A673 (cell line): ENCODE measurements around the gene TNFAIP6.

Experiments
- EZH2 ChIP-seq: fragments of 200-600 bp; sonication (generic); IDR thresholded peaks from 2 replicates; pipeline ENCODE4 v1.6.1; 2017; ENCODE audit warnings: borderline replicate concordance, low read depth, mild to moderate bottlenecking, mixed read lengths, antibody characterized with exemption, low read length; ENCODE audit not compliant: poor library complexity, severe bottlenecking
- TF ChIP-seq, protein P1 (sequence below): fragments of 300-800, 200-600 bp; sonication (generic); conservative IDR thresholded peaks from 2 replicates; pipeline ENCODE4 v1.5.1; 2017; ENCODE audit warnings: low read depth, mild to moderate bottlenecking, antibody characterized with exemption, low read length, moderate library complexity, mixed read lengths

DNA sequence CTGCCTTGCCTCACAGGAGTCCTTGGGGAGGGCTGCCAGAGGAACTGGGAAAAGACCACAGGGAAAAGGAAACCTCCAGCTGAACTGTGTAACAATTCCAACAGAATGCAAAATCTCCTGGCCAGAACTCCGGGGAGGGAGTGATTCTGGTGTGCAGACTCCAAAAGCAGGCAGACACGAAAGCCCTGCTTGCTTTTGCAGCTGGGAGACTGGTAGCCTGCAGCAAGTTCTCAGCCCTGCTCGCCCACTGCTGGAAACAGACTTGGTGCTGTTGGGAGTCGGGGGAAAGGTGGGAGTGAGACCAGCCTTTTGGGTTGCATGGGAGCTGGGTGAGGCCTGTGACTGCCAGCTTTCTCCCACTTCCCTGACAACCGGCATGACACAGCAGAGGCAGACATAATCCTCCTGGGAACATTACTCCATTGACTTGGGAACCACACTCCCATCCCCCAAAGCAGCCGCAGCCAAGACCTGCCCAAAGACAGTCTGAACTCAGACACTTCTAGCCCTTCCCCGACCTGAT is 42.0 kb upstream of the TNFAIP6 start:
- TF ChIP-seq, protein P1, sequence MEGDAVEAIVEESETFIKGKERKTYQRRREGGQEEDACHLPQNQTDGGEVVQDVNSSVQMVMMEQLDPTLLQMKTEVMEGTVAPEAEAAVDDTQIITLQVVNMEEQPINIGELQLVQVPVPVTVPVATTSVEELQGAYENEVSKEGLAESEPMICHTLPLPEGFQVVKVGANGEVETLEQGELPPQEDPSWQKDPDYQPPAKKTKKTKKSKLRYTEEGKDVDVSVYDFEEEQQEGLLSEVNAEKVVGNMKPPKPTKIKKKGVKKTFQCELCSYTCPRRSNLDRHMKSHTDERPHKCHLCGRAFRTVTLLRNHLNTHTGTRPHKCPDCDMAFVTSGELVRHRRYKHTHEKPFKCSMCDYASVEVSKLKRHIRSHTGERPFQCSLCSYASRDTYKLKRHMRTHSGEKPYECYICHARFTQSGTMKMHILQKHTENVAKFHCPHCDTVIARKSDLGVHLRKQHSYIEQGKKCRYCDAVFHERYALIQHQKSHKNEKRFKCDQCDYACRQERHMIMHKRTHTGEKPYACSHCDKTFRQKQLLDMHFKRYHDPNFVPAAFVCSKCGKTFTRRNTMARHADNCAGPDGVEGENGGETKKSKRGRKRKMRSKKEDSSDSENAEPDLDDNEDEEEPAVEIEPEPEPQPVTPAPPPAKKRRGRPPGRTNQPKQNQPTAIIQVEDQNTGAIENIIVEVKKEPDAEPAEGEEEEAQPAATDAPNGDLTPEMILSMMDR: no peak
- TF ChIP-seq EZH2: no peak
